Measurements from ENCODE around the gene NUDT22. TPM values are rescaled to one million over a fixed set of nuclear protein-coding genes. Genes with fewer than 3 reads are reported as not detected.

NUDT22 gene, protein sequence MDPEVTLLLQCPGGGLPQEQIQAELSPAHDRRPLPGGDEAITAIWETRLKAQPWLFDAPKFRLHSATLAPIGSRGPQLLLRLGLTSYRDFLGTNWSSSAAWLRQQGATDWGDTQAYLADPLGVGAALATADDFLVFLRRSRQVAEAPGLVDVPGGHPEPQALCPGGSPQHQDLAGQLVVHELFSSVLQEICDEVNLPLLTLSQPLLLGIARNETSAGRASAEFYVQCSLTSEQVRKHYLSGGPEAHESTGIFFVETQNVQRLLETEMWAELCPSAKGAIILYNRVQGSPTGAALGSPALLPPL
- polyA plus RNA-seq (2013, experiment 1 of 2) = 35.6 TPM
- polyA plus RNA-seq (2013, experiment 2 of 2) = 26.4 TPM

DNA sequence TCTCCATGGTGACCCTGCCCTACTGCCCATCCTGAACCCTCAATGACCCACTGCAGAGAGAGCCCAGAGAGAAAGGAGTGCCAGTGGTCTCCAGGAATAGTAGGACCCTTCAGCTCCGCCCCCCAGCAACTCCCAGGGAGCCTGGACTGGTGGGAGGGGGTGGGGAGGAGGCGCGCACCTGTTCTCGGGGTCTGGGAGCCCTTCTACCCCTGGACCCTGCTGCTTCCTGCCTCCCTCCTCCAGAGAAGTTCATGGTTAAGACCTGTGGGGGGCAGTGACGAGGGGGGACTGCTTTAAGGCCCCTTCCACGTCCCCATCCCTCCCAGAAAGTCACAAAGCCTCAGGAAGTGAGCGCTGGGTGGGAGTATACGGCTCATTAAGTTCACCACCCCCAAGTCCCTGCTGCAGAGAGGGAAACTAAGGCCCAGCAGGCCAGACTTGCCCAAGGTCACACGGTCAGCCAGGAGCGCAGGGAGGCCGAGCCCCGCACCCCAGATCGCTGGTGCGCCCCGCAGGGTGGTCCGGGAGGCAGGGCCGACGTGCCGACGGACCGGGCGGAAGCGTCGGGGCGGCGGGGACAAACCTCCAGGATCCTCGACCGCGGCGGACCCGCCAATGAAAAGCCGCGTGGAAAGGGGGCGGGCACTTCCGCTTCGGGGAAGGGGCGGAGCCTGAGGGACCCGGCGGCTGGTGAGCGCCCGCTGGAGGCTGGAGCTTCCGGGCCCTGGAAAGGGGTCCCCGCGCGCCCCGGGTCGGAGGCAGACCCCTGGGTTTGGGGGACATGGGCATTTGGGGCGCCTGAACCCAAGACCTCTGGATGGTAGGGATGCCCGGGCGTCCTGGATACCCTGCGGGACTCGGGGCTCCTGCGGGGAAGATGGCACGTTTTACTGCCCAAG, at the start of gene NUDT22, which contains the start of gene TRPT1:
Gene NUDT22, plus strand, starts transcription at position 667 of the 899 bp plus-strand sequence. CDS start 379 bp downstream, outside the sequence.
Gene TRPT1, minus strand, starts transcription at position 579 of the 899 bp plus-strand sequence. Its CDS starts 326 bp downstream, at position 253.
- Histone ChIP-seq H3K4me3 (ENCODE audit: extremely low read depth, insufficient read depth, low read length, poor library complexity, severe bottlenecking) (peak within 1 kb of the TSS; percentile 60), H3K4me1 (ENCODE audit: control insufficient read depth, insufficient read depth, low read length, poor library complexity, severe bottlenecking) (peaks cover 11% of the 10 kb centered on the region), H3K9me3 (ENCODE audit: control insufficient read depth, low read length) (no peaks in the 10 kb centered on the region), H3K27ac (ENCODE audit: low read depth, low read length, severe bottlenecking) (peak within 1 kb of the TSS; percentile 37), H3K36me3 (ENCODE audit: control insufficient read depth, insufficient read depth, low read length) (peaks cover 23% of the 10 kb centered on the region)
- 1% methylated on average over 46 to 47 of the region's 54 CpGs for WGBS, 2 experiments (ENCODE audit: insufficient coverage in 2 of 2)

DNA sequence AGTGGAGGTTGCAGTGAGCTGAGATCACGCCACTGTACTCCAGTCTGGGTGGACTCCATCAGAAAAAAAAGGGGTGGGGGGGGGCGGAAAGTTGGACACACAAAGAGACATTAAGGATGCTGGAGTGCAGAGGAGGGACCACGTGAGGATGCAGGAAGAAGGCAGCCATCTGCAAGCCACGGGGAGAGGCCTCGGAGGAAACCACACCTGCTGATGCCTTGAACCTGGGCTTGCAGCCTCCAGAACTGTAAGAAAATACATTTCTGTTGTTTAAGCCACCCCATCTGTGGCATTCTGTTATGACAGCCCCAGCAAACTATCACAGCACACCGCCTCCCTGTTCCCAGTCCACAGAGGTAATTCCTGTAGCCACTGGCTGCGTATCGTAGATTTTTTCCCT, 49.3 kb upstream of the NUDT22 start:
- peaks cover 10% of the 10 kb centered on the region for H3K4me1 ChIP-seq (ENCODE audit: control insufficient read depth, insufficient read depth, low read length, poor library complexity, severe bottlenecking)
- peaks cover 11% of the 10 kb centered on the region for H3K9me3 ChIP-seq (ENCODE audit: control insufficient read depth, low read length)
- H3K27ac ChIP-seq (ENCODE audit: low read depth, low read length, severe bottlenecking) = no peak overlapping the region
- H3K4me3 ChIP-seq (ENCODE audit: extremely low read depth, insufficient read depth, low read length, poor library complexity, severe bottlenecking) = no peak overlapping the region
- 84 to 98% methylated on average over 5 of the region's 8 CpGs for WGBS, 2 experiments (ENCODE audit: insufficient coverage in 2 of 2)
- H3K36me3 ChIP-seq (ENCODE audit: control insufficient read depth, insufficient read depth, low read length) = peaks cover 2% of the 10 kb centered on the region

DNA sequence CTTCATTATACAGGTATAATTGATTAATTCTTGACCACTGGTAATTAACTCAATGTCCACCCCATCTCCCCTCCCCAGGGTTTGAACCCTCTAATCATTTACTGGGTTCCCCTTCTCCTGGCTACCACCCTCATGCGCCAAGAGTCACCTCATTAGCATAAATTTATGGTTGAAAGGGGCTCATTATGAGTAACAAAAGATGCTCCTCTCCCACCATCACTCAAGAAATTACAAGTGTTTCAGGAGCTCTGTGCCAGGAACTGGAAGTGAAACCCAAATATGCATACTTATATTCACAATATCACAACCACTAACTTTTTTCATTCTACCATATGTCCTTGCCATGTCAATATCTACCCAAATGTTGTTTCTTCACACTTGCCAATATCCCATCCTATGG, 47.9 kb upstream of the NUDT22 start:
- Histone ChIP-seq H3K9me3 (ENCODE audit: control insufficient read depth, low read length) (peaks cover 11% of the 10 kb centered on the region), H3K36me3 (ENCODE audit: control insufficient read depth, insufficient read depth, low read length) (peaks cover 2% of the 10 kb centered on the region), H3K4me1 (ENCODE audit: control insufficient read depth, insufficient read depth, low read length, poor library complexity, severe bottlenecking) (peaks cover 15% of the 10 kb centered on the region), H3K27ac (ENCODE audit: low read depth, low read length, severe bottlenecking) (no peak overlapping the region), H3K4me3 (ENCODE audit: extremely low read depth, insufficient read depth, low read length, poor library complexity, severe bottlenecking) (no peak overlapping the region)
- no CpG with 5 or more reads among the region's 1 CpG for WGBS, 2 experiments (ENCODE audit: insufficient coverage in 2 of 2)

DNA sequence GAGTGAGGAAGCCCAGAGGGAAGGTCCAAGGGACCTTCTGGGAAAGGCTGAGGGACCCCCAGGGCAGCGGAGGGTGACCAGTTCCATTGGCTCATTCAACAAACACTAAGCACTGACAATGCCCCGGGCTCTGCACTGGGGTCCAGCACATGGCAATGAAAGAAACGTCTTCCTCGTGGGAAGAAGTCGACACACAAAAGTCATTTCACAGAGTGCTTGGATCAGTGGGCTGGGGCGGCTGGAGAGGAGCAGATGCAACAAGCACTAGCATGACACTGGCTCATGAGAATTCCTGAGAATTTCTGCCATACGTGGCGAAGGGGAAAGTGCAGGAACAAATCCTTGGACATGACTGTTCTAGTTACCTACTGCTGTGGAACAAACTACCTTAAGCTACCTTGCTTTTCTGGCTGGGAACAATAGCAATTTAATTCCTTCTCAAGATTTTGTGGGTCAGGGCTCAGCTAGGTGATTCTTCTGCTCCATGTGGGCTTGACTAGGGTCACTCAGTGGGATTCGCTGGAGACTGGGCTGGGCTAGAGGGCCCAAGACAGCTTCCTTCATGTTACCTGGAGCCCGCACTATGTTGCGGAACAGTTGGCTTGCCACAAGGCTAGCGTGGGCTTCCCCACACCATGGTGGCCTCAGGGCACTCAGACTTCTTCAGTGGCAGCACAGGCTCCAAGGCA, 47.0 kb upstream of the NUDT22 start:
- Histone ChIP-seq H3K4me1 (ENCODE audit: control insufficient read depth, insufficient read depth, low read length, poor library complexity, severe bottlenecking) (peaks cover 17% of the 10 kb centered on the region), H3K27ac (ENCODE audit: low read depth, low read length, severe bottlenecking) (no peak overlapping the region), H3K36me3 (ENCODE audit: control insufficient read depth, insufficient read depth, low read length) (peaks cover 2% of the 10 kb centered on the region), H3K9me3 (ENCODE audit: control insufficient read depth, low read length) (peaks cover 5% of the 10 kb centered on the region), H3K4me3 (ENCODE audit: extremely low read depth, insufficient read depth, low read length, poor library complexity, severe bottlenecking) (no peak overlapping the region)
- WGBS, 2 experiments (ENCODE audit: insufficient coverage in 2 of 2) = 90 to 96% methylated on average over 12 of the region's 12 CpGs

DNA sequence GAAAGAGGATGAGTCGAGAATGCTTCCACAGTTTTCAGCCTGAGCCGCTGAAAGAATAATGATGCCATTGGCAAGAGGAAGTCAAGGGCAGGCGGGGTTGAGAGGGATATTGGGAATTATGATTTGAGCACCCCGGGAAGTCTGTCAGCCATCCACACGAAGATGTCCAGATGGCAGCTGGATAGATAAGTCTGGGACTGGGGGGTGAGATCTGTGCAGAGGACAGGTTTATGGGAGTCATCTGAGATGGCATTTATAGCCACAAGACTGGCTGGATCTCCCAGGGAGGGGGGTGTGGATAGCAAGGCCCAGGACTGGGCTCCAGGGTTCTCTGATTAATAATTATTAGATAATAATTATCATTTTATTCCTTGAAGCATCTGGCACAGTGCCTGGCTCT, 45.2 kb upstream of the NUDT22 start:
- Histone ChIP-seq H3K27ac (ENCODE audit: low read depth, low read length, severe bottlenecking) (no peak overlapping the region), H3K36me3 (ENCODE audit: control insufficient read depth, insufficient read depth, low read length) (peaks cover 2% of the 10 kb centered on the region), H3K4me3 (ENCODE audit: extremely low read depth, insufficient read depth, low read length, poor library complexity, severe bottlenecking) (no peak overlapping the region), H3K4me1 (ENCODE audit: control insufficient read depth, insufficient read depth, low read length, poor library complexity, severe bottlenecking) (peaks cover 19% of the 10 kb centered on the region), H3K9me3 (ENCODE audit: control insufficient read depth, low read length) (no peaks in the 10 kb centered on the region)
- WGBS, 2 experiments (ENCODE audit: insufficient coverage in 2 of 2) = 93 to 96% methylated on average over 4 to 5 of the region's 5 CpGs

DNA sequence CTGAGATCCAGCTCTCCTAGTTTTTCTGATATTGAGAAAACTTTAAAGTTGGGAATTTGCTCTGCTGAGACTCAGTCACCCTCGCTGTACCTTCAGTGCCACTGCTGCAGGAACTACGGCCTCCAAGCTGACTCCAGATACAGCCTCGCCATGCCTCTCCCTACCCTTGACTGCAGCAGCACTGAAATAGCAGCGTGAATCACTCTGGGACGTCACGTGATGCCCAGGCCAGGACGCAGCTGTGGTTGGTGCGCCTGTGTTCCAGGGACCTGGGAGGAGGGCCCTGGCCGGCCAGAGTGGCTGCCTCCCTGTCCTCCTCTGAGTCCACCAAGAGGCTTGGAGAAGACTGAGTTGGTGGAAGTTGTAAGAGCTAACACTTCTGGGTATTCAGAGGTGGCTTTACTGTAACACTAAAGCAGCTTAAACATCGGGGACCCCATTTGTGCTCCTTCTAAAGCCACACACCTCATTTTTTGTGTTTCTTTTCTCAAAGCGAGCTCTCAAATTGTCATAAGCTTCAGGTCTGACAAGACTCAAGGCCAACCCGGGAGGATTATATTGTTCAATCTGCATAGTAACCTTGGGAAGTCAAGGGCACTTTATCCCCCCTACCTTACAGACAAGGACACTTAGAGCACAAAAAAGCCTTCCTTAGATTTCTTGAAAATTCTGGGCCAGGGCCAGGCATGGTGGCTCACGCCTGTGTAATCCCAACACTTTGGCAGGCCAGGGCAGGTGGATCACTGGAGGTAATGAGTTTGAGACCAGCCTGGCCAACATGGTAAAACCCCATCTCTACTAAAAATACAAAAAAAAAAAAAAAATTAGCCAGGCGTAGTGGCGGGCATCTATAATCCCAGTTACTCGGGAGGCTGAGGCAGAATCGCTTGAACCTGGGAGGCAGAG, 44.3 kb upstream of the NUDT22 start:
- H3K4me3 ChIP-seq (ENCODE audit: extremely low read depth, insufficient read depth, low read length, poor library complexity, severe bottlenecking) = no peak overlapping the region
- 30 to 35% methylated on average over 9 to 11 of the region's 17 CpGs for WGBS, 2 experiments (ENCODE audit: insufficient coverage in 2 of 2)
- peak overlapping the region; percentile 64 for H3K27ac ChIP-seq (ENCODE audit: low read depth, low read length, severe bottlenecking)
- H3K36me3 ChIP-seq (ENCODE audit: control insufficient read depth, insufficient read depth, low read length) = peaks cover 2% of the 10 kb centered on the region
- no peaks in the 10 kb centered on the region for H3K9me3 ChIP-seq (ENCODE audit: control insufficient read depth, low read length)
- peaks cover 19% of the 10 kb centered on the region for H3K4me1 ChIP-seq (ENCODE audit: control insufficient read depth, insufficient read depth, low read length, poor library complexity, severe bottlenecking)

DNA sequence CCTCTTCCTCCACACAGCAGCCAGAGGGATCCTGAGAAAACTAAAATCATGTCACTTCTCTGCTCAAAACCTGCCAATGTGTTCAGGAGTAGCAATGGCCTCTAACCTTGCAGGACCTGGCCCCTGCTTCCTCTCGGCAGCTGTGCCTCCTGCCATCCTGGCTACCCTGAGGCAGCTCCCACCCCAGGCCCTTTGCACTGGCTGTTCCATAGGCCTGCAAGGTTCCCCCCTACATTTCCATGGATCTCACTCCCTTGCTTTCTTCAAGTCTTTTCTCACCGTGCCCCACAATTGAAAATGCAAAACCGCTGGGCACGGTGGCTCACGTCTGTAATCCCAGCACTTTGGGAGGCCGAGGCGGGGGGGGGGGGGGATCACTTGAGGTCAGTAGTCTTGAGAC, 42.2 kb upstream of the NUDT22 start:
- no peak overlapping the region for H3K4me3 ChIP-seq (ENCODE audit: extremely low read depth, insufficient read depth, low read length, poor library complexity, severe bottlenecking)
- 81 to 83% methylated on average over 1 to 2 of the region's 7 CpGs for WGBS, 2 experiments (ENCODE audit: insufficient coverage in 2 of 2)
- no peak overlapping the region for H3K27ac ChIP-seq (ENCODE audit: low read depth, low read length, severe bottlenecking)
- H3K9me3 ChIP-seq (ENCODE audit: control insufficient read depth, low read length) = no peaks in the 10 kb centered on the region
- H3K36me3 ChIP-seq (ENCODE audit: control insufficient read depth, insufficient read depth, low read length) = peaks cover 13% of the 10 kb centered on the region
- peaks cover 19% of the 10 kb centered on the region for H3K4me1 ChIP-seq (ENCODE audit: control insufficient read depth, insufficient read depth, low read length, poor library complexity, severe bottlenecking)

DNA sequence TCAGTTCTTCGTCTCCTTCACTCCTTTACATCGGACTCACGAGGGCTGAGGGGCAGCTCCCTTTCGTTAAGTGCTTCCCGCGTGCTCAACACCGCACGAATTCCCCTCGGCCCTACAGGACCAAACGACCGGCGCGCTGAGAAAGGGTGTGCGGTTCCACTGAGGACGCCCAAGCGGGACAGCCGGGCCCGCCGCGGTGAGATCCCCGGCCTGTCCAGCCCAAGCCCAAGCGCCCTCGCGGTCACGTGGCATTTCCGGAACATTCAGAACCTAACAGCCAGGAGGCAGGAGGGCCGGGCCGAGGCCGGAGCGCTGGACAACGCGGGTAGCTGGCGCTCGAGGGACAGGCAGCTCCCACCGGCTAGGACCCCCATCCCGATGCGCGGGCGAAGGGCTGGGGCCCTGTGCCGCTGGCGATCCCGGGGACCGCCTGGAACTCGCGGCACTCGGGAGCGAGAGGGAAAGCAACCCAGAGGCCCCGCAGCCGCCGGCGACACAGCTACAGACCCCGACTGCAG, 40.8 kb upstream of the NUDT22 start:
- H3K36me3 ChIP-seq (ENCODE audit: control insufficient read depth, insufficient read depth, low read length) = peaks cover 22% of the 10 kb centered on the region
- H3K4me1 ChIP-seq (ENCODE audit: control insufficient read depth, insufficient read depth, low read length, poor library complexity, severe bottlenecking) = peaks cover 19% of the 10 kb centered on the region
- peak overlapping the region; percentile 95 for H3K27ac ChIP-seq (ENCODE audit: low read depth, low read length, severe bottlenecking)
- peak overlapping the region; percentile 64 for H3K4me3 ChIP-seq (ENCODE audit: extremely low read depth, insufficient read depth, low read length, poor library complexity, severe bottlenecking)
- WGBS, 2 experiments (ENCODE audit: insufficient coverage in 2 of 2) = 0% methylated on average over 41 to 44 of the region's 52 CpGs
- no peaks in the 10 kb centered on the region for H3K9me3 ChIP-seq (ENCODE audit: control insufficient read depth, low read length)

DNA sequence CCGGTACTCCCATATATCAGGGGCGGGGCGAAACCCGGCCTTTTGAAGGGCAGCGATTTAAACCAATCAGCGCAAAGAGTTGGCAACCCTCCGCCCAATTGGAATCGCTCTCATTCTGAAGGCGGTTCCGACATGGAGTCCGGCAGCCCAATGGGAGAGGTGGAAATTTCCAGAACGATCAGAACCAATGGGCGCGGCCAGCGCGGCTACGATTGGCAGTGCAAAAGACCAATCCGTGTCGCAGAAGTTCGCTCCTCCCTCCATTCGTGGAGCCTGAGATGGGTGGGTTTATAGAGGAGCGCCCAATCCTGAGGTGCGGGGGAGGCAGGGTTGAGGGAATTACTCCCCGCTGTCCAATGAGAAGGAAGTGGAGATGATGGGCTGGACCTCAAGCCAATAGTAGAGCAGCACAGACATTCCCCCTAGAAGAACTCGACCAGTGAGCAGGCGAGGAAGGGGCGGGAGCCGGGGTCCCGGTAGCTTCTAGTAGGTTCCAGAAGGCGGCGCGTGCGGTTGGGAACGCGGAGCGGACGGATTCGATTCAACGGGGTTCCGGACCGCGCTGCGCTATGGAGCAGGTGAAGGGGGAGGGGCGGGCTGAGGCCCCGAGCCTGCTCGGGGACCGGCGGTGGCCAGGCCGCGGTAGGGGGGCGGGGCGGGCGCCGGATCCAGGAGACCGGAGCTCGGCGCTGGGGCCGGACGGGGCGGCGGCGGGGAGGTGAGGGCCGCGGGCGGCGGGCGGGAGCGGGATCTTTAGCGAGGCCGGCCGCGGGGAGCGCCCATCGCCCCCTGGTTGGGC, 40.2 kb upstream of the NUDT22 start, which contains the start of gene STIP1:
Gene STIP1, plus strand, starts transcription at position 479 of the 799 bp plus-strand sequence. Its CDS starts 91 bp downstream, at position 570.
- no peaks in the 10 kb centered on the region for H3K9me3 ChIP-seq (ENCODE audit: control insufficient read depth, low read length)
- peak within 1 kb of the TSS; percentile 64 for H3K4me3 ChIP-seq (ENCODE audit: extremely low read depth, insufficient read depth, low read length, poor library complexity, severe bottlenecking)
- H3K4me1 ChIP-seq (ENCODE audit: control insufficient read depth, insufficient read depth, low read length, poor library complexity, severe bottlenecking) = peaks cover 15% of the 10 kb centered on the region
- peak within 1 kb of the TSS; percentile 95 for H3K27ac ChIP-seq (ENCODE audit: low read depth, low read length, severe bottlenecking)
- 1% methylated on average over 46 to 50 of the region's 74 CpGs for WGBS, 2 experiments (ENCODE audit: insufficient coverage in 2 of 2)
- H3K36me3 ChIP-seq (ENCODE audit: control insufficient read depth, insufficient read depth, low read length) = peaks cover 29% of the 10 kb centered on the region

All from mesodermal cell (in vitro differentiated cells).